Stimulated activated CD4-positive, alpha-beta T cell treated with anti-CD3 and anti-CD28 coated beads, TNF-alpha, amount 100 ng/mL, for 24 hours (primary cell): ENCODE measurements around the gene ADAM12.

Experiments
- DNase-seq, 3 experiments: peaks; one replicate each; pipeline ENCODE4 v3.0.0-alpha.2; 2020; ENCODE audit warnings: low read depth in 3 of 3

The ADAM12 gene

GRCh38 chr10:126143117-126143516 is 245.2 kb downstream of the ADAM12 start:
- no peak for DNase-seq

- DNase-seq = no peak
These were observed 247.5 kb downstream of the ADAM12 start for GRCh38 chr10:126140746-126141273.

- no peak for DNase-seq
These were observed 250.6 kb downstream of the ADAM12 start for GRCh38 chr10:126137562-126138221.

- DNase-seq = no peak
These were observed 252.2 kb downstream of the ADAM12 start for GRCh38 chr10:126135941-126136595.

- no peak for DNase-seq
These were observed 253.1 kb downstream of the ADAM12 start for GRCh38 chr10:126135177-126135576.

- no peak for DNase-seq
These were observed 254.2 kb downstream of the ADAM12 start for GRCh38 chr10:126133906-126134656.

GRCh38 chr10:126133082-126133620 is 255.1 kb downstream of the ADAM12 start:
- DNase-seq = no peak

- DNase-seq = no peak
These were observed 256.9 kb downstream of the ADAM12 start for GRCh38 chr10:126131341-126131740.

- no peak for DNase-seq
These were observed 258.0 kb downstream of the ADAM12 start for GRCh38 chr10:126130271-126130710.

GRCh38 chr10:126129026-126129425 is 259.3 kb downstream of the ADAM12 start:
- DNase-seq = no peak

- DNase-seq = no peak
These were observed 259.7 kb downstream of the ADAM12 start for GRCh38 chr10:126128581-126128980.

- no peak for DNase-seq
These were observed 260.7 kb downstream of the ADAM12 start for GRCh38 chr10:126127481-126128029.

GRCh38 chr10:126126866-126127265 is 261.4 kb downstream of the ADAM12 start:
- DNase-seq = no peak

GRCh38 chr10:126126023-126126422 is 262.3 kb downstream of the ADAM12 start:
- DNase-seq = no peak

GRCh38 chr10:126124668-126125349 is 263.5 kb downstream of the ADAM12 start:
- DNase-seq = no peak

GRCh38 chr10:126124046-126124445 is 264.2 kb downstream of the ADAM12 start:
- no peak for DNase-seq

- DNase-seq = no peak
These were observed 264.8 kb downstream of the ADAM12 start for GRCh38 chr10:126123466-126123865.

GRCh38 chr10:126122881-126123280 is 265.4 kb downstream of the ADAM12 start:
- DNase-seq = no peak

- DNase-seq = no peak
These were observed 268.7 kb downstream of the ADAM12 start for GRCh38 chr10:126119599-126119998.

- DNase-seq = no peak
These were observed 269.8 kb downstream of the ADAM12 start for GRCh38 chr10:126118476-126118875.

- no peak for DNase-seq
These were observed 271.1 kb downstream of the ADAM12 start for GRCh38 chr10:126117196-126117595.
